Stimulated activated CD4-positive, alpha-beta T cell treated with anti-CD3 and anti-CD28 coated beads, Interleukin-12 subunit alpha, Interleukin-12 subunit beta, amount 100 ng/mL, for 24 hours (primary cell): Measurements from ENCODE around the gene TMIGD2.
"Not testable (repeated sequence)": the region's sequence is repeated elsewhere in the genome, so short reads cannot be mapped to it uniquely, and the experiment has no call there.

Source experiments
- DNase-seq, 2 experiments: peaks; one replicate each; pipeline ENCODE4 v3.0.0-alpha.2; 2020; ENCODE audit warnings: low read depth in 2 of 2

The TMIGD2 gene

DNA sequence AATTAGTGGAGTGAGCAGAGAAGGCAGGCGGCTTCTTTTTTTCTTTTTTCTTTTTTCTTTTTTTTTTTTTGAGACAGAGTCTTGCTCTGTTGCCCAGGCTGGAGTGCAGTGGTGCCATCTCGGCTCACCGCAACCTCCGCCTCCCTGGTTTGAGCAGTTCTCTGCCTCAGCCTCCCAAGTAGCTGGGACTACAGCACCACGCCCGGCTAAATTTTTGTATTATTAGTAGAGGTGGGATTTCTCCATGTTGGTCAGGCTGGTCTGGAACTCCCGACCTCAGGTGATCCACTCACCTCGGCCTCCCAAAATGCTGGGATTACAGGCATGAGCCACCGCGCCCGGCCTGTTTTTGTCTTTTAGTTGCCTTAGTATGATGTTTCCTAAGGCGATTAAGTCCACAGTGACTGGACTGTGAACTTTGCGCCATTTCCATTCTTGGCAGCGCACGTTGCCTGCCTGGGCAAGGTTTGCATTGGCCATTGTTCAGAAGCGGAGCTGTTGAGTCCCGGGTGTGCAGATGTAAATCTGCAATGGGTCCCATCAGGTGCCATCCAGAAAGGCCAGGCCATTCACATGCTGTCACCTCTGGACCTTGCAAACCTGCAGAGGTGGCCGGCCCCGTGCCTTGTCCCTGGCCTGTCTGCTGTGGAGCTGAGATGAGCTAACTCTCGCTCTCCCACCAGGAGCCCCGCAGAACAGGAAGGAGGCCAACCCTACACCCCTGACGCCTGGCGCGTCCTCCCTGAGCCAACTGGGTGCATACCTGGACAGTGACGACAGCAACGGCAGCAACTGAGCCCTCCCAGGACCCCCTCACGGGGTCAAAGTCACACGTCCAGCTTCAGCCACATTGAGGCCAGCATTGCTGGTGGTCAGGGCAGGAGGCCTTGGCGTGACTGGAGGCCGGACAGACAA lies 34.0 kb downstream of the TMIGD2 start:
- no peak for DNase-seq

DNA sequence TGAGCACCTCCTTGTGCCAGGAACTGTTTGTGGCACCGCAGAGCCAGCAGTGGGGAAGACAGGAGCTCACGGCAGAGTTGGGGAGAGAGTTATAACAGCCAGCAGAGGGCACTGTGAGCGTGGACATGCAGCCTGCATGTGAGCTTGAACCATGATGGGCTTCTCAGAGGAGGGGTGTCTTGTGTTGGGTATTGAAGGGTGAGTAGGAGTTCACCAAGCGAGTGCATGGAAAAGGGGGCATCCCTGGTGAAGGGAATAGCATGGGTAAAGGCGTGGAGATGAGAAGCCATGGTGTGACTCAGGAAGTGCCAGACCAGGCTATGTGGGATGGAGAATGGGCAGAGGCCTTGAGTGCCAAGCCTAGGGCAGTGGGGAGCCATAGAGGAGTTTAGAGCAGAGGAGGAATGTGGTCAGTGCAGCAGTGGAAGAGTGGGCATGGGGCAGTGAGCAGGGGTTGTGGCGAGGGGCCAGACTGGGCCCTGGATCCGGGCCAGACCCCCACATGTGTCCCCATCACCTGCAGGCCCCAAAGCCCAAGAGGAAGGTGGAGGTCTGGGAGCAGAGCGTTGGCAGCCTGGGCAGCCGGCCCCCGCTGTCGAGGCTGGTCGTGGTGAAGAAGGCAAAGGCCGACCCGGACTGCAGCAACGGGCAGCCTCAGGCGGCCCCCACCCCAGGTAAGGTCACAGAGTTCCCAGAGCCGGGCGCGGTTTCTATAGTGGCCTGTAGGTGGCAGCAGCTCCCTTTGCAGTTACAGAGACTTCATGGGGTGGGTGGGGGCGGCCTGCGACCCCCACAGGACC lies 34.9 kb downstream of the TMIGD2 start:
- DNase-seq = peak; percentile 22 to 61

DNA sequence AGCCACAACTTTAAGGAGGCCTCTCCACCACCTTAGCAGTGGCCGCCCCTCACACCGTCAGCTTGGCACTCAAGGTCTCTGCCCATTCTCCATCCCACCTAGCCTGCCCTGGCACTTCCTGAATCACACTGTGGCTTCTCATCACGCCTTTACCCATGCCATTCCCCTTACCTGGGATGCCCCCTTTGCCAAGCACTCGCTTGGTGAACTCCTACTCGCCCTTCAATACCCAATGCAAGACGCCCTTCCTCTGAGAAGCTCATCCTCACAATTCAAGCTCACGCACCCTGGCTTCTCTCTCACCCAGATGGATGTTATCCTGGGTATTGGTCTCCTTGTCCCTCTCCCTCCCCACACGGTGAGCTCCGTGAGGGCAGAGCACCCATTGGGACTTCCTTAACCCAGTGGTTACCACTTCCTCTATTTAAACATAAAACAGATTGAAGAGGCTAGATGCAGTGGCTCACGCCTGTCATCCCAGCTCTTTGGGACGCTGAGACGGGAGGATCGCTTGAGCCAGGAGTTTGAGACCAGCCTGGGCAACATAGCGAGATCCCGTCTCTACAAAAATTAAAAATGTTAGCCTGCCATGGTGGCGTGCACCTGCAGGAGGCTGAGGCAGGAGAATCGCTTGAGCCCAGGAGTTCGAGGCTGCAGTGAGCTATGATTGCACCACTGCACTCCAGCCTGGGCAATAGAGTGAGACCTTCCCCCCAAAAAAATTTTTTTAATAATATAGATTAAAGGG lies 35.8 kb downstream of the TMIGD2 start:
- DNase-seq = no peak

DNA sequence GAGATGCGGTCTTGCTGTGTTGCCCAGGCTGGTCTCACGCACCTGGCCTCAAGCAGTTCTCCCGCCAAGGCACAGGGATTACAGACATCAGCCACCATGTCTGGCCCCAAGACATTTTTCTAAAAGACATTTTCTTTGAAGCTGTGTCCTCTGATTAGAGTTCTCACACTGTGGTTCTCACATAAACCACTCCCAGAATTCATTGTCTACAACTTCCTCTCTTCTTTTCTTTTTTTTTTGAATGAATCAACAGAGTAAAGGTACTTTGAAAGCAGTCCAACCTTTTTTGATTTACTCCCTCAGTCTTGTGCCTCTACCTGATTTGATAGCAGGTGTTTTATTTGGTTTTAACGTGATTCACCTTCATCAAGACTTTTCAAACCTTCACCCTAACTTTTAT lies 37.4 kb downstream of the TMIGD2 start:
- no peak for DNase-seq

DNA sequence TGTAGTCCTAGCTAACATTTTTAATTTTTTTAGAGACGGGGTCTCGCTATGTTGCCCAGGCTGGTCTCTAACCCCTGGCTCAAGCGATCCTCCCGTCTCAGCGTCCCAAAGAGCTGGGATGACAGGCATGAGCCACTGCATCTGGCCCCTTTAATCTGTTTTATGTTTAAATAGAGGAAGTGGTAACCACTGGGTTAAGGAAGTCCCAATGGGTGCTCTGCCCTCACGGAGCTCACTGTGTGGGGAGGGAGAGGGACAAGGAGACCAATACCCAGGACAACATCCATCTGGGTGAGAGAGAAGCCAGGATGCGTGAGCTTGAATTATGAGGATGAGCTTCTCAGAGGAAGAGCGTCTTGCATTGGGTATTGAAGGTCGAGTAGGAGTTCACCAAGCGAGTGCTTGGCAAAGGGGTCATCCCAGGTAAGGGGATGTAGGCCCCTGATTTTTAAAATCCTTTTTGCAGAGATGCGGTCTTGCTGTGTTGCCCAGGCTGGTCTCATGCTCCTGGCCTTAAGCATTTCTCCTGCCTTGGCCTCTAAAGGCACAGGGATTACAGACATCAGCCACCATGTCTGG lies 41.5 kb downstream of the TMIGD2 start:
- no peak for DNase-seq

DNA sequence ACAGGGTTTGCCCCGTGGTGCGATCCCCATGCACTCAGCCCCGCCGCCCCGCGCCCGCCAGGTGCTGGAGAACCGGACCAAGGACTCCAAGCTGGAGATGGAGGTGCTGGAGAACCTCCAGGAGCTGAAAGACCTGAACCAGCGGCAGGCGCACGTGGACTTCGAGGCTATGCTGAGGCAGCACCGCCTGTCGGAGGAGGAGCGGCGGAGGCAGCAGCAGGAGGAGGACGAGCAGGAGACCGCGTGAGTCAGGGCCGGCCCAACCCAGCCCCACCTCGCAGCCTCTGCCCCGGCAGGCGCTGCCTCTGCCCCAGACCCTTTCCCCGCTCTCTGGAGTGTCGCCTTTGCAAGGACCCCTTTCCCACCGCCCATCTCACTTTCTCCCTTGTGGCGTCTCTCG lies 44.0 kb downstream of the TMIGD2 start:
- DNase-seq = no peak

DNA sequence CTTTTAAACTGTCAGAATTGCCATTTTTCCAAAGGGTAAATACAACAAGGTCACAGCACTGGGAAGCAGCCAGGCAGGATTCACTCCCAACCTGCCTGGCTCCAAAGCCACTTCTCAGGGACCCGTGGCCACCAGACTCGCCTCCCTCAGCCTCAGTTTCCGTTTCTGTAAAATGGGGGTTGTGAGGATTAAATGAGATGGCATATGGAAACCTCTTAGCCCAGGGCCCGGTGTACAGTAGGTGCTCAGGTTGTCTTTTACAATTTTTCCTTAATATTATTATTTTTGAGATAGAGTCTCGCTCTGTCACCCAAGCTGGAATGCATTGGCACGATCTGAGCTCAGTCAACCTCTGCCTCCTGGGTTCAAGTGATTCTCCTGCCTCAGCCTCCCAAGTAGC lies 45.2 kb downstream of the TMIGD2 start:
- no peak for DNase-seq

DNA sequence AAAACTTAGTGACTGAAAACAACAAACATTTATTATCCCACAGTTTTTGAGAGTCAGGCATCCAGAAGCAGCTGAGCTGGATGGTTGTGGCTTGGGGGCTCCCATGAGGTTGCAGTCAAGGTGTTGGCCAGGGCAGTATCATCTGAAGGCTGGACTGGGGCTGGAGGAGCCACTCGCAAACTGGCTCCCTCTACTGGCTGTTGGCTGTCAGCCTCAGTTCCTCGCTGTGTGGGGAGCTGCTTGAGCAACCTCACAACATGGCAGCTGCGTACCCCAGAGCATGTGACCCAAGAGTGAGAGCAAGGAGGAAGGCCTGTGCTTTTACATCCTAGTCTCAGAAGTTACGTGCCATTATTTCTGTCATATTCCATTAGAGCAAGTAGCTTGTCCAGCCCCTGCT lies 45.6 kb downstream of the TMIGD2 start:
- no peak for DNase-seq

DNA sequence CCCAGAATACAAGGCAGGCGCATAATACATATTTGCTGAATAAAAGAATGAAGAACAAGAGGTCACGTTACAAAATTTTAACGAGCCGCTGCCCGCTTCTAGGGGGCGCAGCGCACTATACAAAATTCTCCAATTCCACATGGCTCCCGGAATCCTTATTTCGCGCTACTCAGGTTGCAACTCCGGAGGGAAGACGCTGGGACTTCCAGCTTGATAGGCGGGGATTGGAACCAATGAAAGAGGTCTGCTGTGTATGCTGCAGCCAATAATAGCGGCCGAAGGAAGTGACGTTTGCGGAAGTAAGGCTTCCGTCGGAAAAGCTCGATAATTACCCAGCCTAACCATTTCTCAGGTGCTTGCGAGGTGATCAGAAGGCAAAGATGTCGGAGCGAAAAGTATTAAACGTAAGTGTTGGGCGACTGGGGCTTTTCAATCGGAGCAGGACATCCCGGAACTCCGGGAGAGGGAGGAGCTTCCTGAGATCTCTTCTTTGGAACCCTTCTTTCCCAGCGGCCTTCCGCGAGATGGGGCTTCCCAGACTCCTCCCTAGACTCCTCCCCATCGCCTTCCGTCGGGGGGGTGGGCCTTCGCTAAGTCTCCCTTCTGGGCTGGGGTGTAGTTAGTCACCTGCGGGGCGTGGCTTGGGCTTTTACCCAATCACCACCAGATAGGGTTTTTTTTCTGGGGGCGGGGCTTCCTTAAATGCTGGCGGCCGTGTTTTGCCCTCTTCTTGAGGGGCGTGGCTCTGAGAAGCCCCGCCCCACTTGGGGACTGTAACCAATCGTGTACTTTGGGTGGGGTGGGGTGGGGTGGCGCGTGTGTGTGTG lies 55.2 kb downstream of the TMIGD2 start, which contains the start of gene YJU2:
TSS of gene YJU2 (plus strand) at position 314 of the 827 bp plus-strand sequence. CDS start at position 381, 67 bp downstream.
- DNase-seq = peak; percentile 96 to 99

DNA sequence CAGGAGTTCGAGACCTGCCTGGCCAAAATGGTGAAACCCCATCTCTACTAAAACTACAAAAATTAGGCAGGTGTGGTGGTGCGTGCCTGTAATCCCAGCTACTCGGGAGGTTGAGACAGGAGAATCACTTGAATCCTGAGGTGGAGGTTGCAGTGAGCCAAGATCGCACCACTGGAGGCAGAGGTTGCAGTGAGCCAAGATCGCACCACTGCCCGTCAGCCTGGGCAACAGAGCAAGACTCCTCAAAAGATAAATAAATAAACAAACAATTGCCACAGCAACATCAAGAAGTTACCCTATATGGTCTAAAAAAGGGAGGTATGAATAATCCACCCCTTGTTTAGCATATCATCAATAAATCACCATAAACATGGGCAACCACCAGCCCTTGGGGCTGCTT lies 56.3 kb downstream of the TMIGD2 start:
- DNase-seq = not testable (repeated sequence)
